B cell (primary cell): ENCODE results near the gene ITCH. TPM values are rescaled to one million over a fixed set of nuclear protein-coding genes. Genes with fewer than 3 reads are reported as not detected.
"Not testable (repeated sequence)": the region's sequence is repeated elsewhere in the genome, so short reads cannot be mapped to it uniquely, and the experiment has no call there.

Source experiments
- ATAC-seq: fragments of 200-7000 bp; cut with Tn5 transposase; one replicate; pipeline ENCODE4 v1.10.0; 2021; ENCODE audit warnings: low read depth, mild to moderate bottlenecking, moderate number of reproducible peaks, moderate library complexity
- CTCF ChIA-PET: fragments of 350-600 bp; sonication (Branson Sonifier 250); formaldehyde crosslinking; loops from one replicate; lab custom pipeline; 2021; ENCODE audit warnings: antibody characterized with exemption, inconsistent platforms; lab: Charles Lee
- POLR2A ChIA-PET: fragments of 350-600 bp; sonication (Branson Sonifier 250); formaldehyde crosslinking; loops from one replicate; lab custom pipeline; 2021; ENCODE audit warnings: antibody characterized with exemption; lab: Charles Lee
- DNase-seq: peaks from one replicate; pipeline ENCODE4 v3.0.0; 2013
- H2AFZ ChIP-seq: 2 replicates; pipeline ENCODE4 v1.6.1; 2012; ENCODE audit warnings: mild to moderate bottlenecking, low read depth, low read length; ENCODE audit not compliant: insufficient read depth, poor library complexity, severe bottlenecking
- H3K27ac ChIP-seq, 2 donors: 1 replicate in 1 of 2; 2 replicates in 1 of 2; pipeline ENCODE4 v1.5.1; 2012 to 2013; ENCODE audit warnings: low read length in 2 of 2, mild to moderate bottlenecking in 2 of 2, moderate library complexity in 1 of 2
- H3K27me3 ChIP-seq, 4 experiments: fragments of 200-600 bp in 1 of 4; sonication (generic) in 1 of 4; replicated peaks in 1 of 4; 1 replicate in 2 of 4; 2 replicates in 2 of 4; pipeline versions ENCODE4 v1.6.1 to v1.7.0; 2013 to 2016; ENCODE audit warnings: low read length in 3 of 4, mild to moderate bottlenecking in 2 of 4, mixed read lengths in 1 of 4, moderate library complexity in 1 of 4; ENCODE audit not compliant: insufficient read depth in 4 of 4, control insufficient read depth in 3 of 4; ENCODE audit errors: control extremely low read depth in 1 of 4
- H3K36me3 ChIP-seq, 2 experiments: replicated peaks in 1 of 2; 1 replicate in 1 of 2; 2 replicates in 1 of 2; pipeline versions ENCODE4 v1.6.1 to v1.7.1; 2013; ENCODE audit warnings: low read length in 1 of 2; ENCODE audit not compliant: insufficient read depth in 2 of 2, control insufficient read depth in 1 of 2; ENCODE audit errors: control extremely low read depth in 1 of 2, extremely low read depth in 1 of 2
- H3K4me1 ChIP-seq, 2 donors: fragments of 200-600 bp in 1 of 2; sonication (generic) in 1 of 2; 1 replicate in 1 of 2; 2 replicates in 1 of 2; pipeline versions ENCODE4 v1.5.1 to v1.6.1; 2013 to 2017; ENCODE audit warnings: low read length in 2 of 2; ENCODE audit not compliant: control insufficient read depth in 2 of 2, insufficient read depth in 2 of 2
- H3K4me2 ChIP-seq: replicated peaks from 2 replicates; pipeline ENCODE3; 2012; ENCODE audit warnings: mild to moderate bottlenecking, low read depth, low read length; ENCODE audit not compliant: poor library complexity, severe bottlenecking
- H3K4me3 ChIP-seq, 5 experiments: fragments of 200-600 bp in 1 of 5; sonication (generic) in 1 of 5; 1 replicate in 3 of 5; 2 replicates in 2 of 5; pipeline versions ENCODE4 v1.5.1 to v1.7.0; 2011 to 2016; ENCODE audit warnings: low read length in 4 of 5, mild to moderate bottlenecking in 4 of 5, low read depth in 2 of 5, control low read depth in 1 of 5, moderate library complexity in 1 of 5; ENCODE audit not compliant: insufficient read depth in 1 of 5; ENCODE audit errors: control extremely low read depth in 1 of 5, extremely low read depth in 1 of 5
- H3K79me2 ChIP-seq: fragments of 200-600 bp; sonication (generic); one replicate; pipeline ENCODE4 v1.6.0; 2016; ENCODE audit warnings: low read length; ENCODE audit not compliant: control insufficient read depth, insufficient read depth
- H3K9ac ChIP-seq: fragments of 200-600 bp; sonication (generic); 2 replicates; pipeline ENCODE4 v1.6.1; 2017; ENCODE audit warnings: mild to moderate bottlenecking, low read length, moderate library complexity
- H3K9me3 ChIP-seq, 3 donors: one replicate each; pipeline versions ENCODE4 v1.6.1 to v1.7.1; 2013; ENCODE audit warnings: low read length in 2 of 3; ENCODE audit not compliant: control insufficient read depth in 2 of 3, insufficient read depth in 1 of 3; ENCODE audit errors: control extremely low read depth in 1 of 3
- H4K20me1 ChIP-seq: 2 replicates; pipeline ENCODE4 v1.6.0; 2012; ENCODE audit warnings: mild to moderate bottlenecking, low read length; ENCODE audit not compliant: insufficient read depth, control insufficient read depth, poor library complexity, severe bottlenecking
- H3K27ac Mint-ChIP-seq: one replicate; pipeline ENCODE4 v1.8.0; 2021; ENCODE audit warnings: mixed read lengths
- H3K27me3 Mint-ChIP-seq: one replicate; pipeline ENCODE4 v1.8.0; 2021; ENCODE audit warnings: mixed read lengths
- H3K4me1 Mint-ChIP-seq: one replicate; pipeline ENCODE4 v1.8.0; 2021; ENCODE audit warnings: mixed read lengths
- H3K4me3 Mint-ChIP-seq: one replicate; pipeline ENCODE4 v1.8.0; 2021; ENCODE audit warnings: mixed read lengths
- H3K9me3 Mint-ChIP-seq: one replicate; pipeline ENCODE4 v1.8.0; 2022; ENCODE audit warnings: mixed read lengths; ENCODE audit not compliant: insufficient read depth
- EZH2 ChIP-seq: IDR thresholded peaks from 2 replicates; pipeline ENCODE4 v1.6.1; 2012; ENCODE audit warnings: borderline replicate concordance, low read depth, mild to moderate bottlenecking, moderate library complexity, low read length; ENCODE audit not compliant: insufficient read depth, poor library complexity, severe bottlenecking
- WGBS: methylation state at CpG from one replicate; pipeline ENCODE4 v1.1.5; 2013; ENCODE audit warnings: missing lambda C conversion rate; ENCODE audit not compliant: insufficient coverage; 5-methylcytosine and 5-hydroxymethylcytosine counted together
- intact Hi-C: fragments of 100-400 bp; cut with micrococcal nuclease; formaldehyde crosslinking; loops from one replicate; pipeline ENCODE4 v1.10.0; 2022
- polyA plus RNA-seq: library from polyadenylated mRNA; depleted of rRNA; stranded (reverse); fragments of >200 nt; gene quantifications from 2 replicates; pipeline ENCODE4 v1.2.3, GENCODE V29; 2012
- total RNA-seq, 2 donors: library from RNA; stranded (reverse); fragments of 120-200 nt in 1 of 2; gene quantifications; 1 replicate in 1 of 2; 2 replicates in 1 of 2; pipeline versions ENCODE4 v1.2.3 to v1.2.4, GENCODE V29; 2013 to 2022
- TF ChIP-seq, protein P1 (sequence below): fragments of 200-600 bp; IDR thresholded peaks from one replicate; pipeline ENCODE4 v1.8.0; 2022; ENCODE audit warnings: antibody characterized with exemption, mild to moderate bottlenecking

The ITCH gene
- total and polyA plus RNA-seq, 2 donors (not counting 1 experiment from before 2014, with no cell fraction given), result 10.0 to 110 TPM

DNA sequence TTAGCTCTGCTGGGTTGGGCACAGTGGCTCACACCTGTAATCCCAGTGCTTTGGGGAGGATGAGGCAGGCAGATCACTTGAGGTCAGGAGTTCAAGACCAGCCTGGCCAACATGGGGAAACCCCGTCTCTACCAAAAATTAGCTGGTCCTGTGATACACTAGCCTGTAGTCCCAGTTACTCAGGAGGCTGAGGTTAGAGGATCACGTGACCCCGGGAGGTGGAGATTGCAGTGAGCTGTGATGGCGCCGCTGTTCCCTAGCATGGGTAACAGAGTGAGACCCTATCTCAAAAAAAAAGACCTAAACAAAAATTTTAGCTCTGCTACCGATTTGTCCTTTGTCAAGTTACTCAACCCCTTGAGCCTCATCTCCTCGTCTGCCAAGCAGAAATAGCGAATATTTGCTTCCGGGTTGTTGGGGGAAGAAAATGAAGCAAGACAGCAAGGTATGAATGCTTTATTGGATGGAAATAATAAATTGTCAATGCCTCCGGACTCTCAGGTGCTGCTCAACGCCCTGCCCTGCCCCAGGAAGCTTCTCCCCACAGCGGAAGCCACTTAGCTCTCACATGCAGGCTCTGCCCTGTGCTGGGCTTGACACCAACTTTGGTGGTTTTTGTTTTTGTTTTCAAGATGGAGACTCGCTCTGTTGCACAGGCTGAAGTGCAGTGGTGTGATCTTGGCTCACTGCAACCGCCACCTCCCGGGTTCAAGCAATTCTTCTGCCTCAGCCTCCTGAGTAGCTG is 24.9 kb upstream of the ITCH start:
- peak overlapping the region; percentile 48 to 59 for H3K27ac ChIP-seq
- Mint-ChIP-seq H3K27me3 (no peaks in the 10 kb centered on the region), H3K4me3 (peak overlapping the region; percentile 9)

DNA sequence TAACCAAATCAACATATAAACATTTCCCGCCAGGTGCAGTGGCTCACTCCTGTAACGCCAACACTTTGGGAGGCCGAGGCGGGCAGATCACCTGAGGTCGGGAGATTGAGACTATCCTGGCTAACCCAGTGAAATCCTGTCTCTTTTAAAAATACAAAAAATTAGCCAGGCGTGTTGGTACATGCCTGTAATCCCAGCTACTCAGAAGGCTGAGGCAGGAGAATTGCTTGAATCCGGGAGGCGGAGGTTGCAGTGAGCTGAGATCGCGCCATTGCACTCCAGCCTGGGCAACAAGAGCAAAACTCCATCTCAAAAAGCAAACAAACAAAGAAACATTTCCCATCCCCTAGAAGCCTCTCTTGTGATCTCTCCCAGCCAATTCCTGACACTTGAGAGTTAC is 22.3 kb upstream of the ITCH start:
- 99% methylated on average over 9 of the region's 10 CpGs for WGBS
- H3K27ac Mint-ChIP-seq, H3K9me3 Mint-ChIP-seq, H3K9me3 ChIP-seq, H3K9ac ChIP-seq, intact Hi-C loops, H3K27ac ChIP-seq, ATAC-seq, DNase-seq, H3K27me3 Mint-ChIP-seq, H3K4me3 ChIP-seq, H4K20me1 ChIP-seq, H3K27me3 ChIP-seq, H3K4me3 Mint-ChIP-seq, H3K4me2 ChIP-seq, H2AFZ ChIP-seq, POLR2A ChIA-PET, H3K79me2 ChIP-seq, H3K36me3 ChIP-seq: not testable (repeated sequence)
- peaks cover 3 to 20% of the 10 kb centered on the region in 2 donors for H3K4me1 ChIP-seq
- H3K4me1 Mint-ChIP-seq, result peaks cover 14% of the 10 kb centered on the region
- CTCF ChIA-PET, result interaction anchor here (1.4 kb wide), 1 partner anchor 28 kb away, joined by 7 read pairs; no protein-coding TSS in a partner anchor

More for the DNA sequence above, 24.9 kb upstream of the ITCH start:
- intact Hi-C loops, result no loop called here
- no peaks in the 10 kb centered on the region for H3K9me3 Mint-ChIP-seq
- peak overlapping the region; percentile 56 for H2AFZ ChIP-seq
- TF ChIP-seq, protein P1, sequence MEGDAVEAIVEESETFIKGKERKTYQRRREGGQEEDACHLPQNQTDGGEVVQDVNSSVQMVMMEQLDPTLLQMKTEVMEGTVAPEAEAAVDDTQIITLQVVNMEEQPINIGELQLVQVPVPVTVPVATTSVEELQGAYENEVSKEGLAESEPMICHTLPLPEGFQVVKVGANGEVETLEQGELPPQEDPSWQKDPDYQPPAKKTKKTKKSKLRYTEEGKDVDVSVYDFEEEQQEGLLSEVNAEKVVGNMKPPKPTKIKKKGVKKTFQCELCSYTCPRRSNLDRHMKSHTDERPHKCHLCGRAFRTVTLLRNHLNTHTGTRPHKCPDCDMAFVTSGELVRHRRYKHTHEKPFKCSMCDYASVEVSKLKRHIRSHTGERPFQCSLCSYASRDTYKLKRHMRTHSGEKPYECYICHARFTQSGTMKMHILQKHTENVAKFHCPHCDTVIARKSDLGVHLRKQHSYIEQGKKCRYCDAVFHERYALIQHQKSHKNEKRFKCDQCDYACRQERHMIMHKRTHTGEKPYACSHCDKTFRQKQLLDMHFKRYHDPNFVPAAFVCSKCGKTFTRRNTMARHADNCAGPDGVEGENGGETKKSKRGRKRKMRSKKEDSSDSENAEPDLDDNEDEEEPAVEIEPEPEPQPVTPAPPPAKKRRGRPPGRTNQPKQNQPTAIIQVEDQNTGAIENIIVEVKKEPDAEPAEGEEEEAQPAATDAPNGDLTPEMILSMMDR, result no peak
- no peak for TF ChIP-seq EZH2
- peak overlapping the region; percentile 38 for H3K4me2 ChIP-seq
- no peaks in the 10 kb centered on the region for H3K9me3 ChIP-seq
- peak; percentile 51 for DNase-seq
- H3K27ac Mint-ChIP-seq, result peak overlapping the region; percentile 41
- 96% methylated on average over 4 of the region's 15 CpGs for WGBS
- H4K20me1 ChIP-seq, result no peaks in the 10 kb centered on the region
- H3K36me3 ChIP-seq, result no peaks in the 10 kb centered on the region
- H3K79me2 ChIP-seq, result no peaks in the 10 kb centered on the region
- ChIA-PET POLR2A (interaction anchor here (0.7 kb wide), 1 partner anchor 319 kb away, joined by 3 read pairs; no protein-coding TSS in a partner anchor), CTCF (interaction anchor here (0.8 to 2.0 kb wide), 3 partner anchors 9 to 26 kb away, joined by 3 to 9 read pairs (median 3); partner anchors contain the start of gene ITCH)
- peaks cover 14% of the 10 kb centered on the region for H3K4me1 Mint-ChIP-seq
- H3K27me3 ChIP-seq, result no peaks in the 10 kb centered on the region
- peaks cover 3 to 20% of the 10 kb centered on the region in 2 donors for H3K4me1 ChIP-seq
- peak; percentile 21 for ATAC-seq
- peak overlapping the region in 3 of 5 experiments; percentile 23 to 44 (median 41) for H3K4me3 ChIP-seq
- H3K9ac ChIP-seq, result peak overlapping the region; percentile 48

DNA sequence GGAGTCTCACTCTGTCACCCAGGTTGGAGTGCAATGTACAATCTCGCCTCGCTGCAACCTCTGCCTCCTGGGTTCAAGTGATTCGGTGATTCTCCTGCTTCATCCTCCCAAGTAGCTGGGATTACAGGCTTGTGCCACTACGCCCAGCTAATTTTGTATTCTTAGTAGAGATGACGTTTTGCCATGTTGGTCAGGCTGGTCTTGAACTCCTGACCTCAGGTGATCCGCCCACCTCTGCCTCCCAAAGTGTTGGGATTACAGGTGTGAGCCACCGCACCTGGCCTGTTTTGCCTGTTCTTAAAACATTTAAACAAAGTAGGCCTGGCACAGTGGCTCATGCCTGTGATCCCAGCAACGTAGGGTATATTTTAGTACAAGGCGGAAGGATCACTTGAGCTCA is 21.9 kb upstream of the ITCH start:
- H3K9me3 ChIP-seq, H3K36me3 ChIP-seq, intact Hi-C loops, H3K4me2 ChIP-seq, H3K4me3 ChIP-seq, H2AFZ ChIP-seq, H3K9ac ChIP-seq, H3K4me3 Mint-ChIP-seq, H3K27ac Mint-ChIP-seq, H4K20me1 ChIP-seq, DNase-seq, POLR2A ChIA-PET, H3K9me3 Mint-ChIP-seq, H3K27me3 Mint-ChIP-seq, ATAC-seq, H3K79me2 ChIP-seq, H3K27ac ChIP-seq, H3K27me3 ChIP-seq: not testable (repeated sequence)
- CTCF ChIA-PET, result interaction anchor here (0.6 to 1.4 kb wide), 2 partner anchors 28 to 68 kb away, joined by 3 to 7 read pairs; no protein-coding TSS in a partner anchor
- WGBS, result 100% methylated on average over 7 of the region's 9 CpGs
- peaks cover 14% of the 10 kb centered on the region for H3K4me1 Mint-ChIP-seq
- peaks cover 3 to 20% of the 10 kb centered on the region in 2 donors for H3K4me1 ChIP-seq
